GM12873 (cell line): ENCODE data around the gene RPS4Y1.

ENCODE experiments used
- TF ChIP-seq, protein P1 (sequence below): IDR thresholded peaks from 2 replicates; pipeline ENCODE4 v1.5.1; 2012; ENCODE audit warnings: low read depth, mild to moderate bottlenecking, moderate library complexity, low read length, control low read depth; ENCODE audit not compliant: insufficient read depth; ENCODE audit errors: missing control alignments

Gene RPS4Y1

DNA sequence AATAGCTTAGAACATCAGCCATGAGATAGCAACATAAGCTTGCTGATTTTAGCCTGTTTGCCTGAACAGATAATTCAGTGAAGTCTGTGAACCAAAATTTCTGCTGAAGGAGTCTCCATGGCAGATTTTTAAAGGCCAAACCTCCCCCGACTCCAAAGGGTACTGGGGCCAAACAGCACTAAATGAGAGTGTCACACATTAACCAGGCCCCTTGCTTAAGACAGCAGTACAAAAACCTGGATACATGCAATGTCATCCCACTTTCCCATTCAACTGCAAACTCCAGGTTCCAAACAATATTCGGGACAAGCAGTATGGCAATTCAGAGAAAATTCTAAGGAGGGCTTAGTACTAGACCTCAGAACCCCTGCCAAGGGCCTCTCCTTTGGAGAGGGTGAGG, 4.3 kb upstream of the RPS4Y1 start:
- TF ChIP-seq, protein P1, sequence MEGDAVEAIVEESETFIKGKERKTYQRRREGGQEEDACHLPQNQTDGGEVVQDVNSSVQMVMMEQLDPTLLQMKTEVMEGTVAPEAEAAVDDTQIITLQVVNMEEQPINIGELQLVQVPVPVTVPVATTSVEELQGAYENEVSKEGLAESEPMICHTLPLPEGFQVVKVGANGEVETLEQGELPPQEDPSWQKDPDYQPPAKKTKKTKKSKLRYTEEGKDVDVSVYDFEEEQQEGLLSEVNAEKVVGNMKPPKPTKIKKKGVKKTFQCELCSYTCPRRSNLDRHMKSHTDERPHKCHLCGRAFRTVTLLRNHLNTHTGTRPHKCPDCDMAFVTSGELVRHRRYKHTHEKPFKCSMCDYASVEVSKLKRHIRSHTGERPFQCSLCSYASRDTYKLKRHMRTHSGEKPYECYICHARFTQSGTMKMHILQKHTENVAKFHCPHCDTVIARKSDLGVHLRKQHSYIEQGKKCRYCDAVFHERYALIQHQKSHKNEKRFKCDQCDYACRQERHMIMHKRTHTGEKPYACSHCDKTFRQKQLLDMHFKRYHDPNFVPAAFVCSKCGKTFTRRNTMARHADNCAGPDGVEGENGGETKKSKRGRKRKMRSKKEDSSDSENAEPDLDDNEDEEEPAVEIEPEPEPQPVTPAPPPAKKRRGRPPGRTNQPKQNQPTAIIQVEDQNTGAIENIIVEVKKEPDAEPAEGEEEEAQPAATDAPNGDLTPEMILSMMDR = no peak

DNA sequence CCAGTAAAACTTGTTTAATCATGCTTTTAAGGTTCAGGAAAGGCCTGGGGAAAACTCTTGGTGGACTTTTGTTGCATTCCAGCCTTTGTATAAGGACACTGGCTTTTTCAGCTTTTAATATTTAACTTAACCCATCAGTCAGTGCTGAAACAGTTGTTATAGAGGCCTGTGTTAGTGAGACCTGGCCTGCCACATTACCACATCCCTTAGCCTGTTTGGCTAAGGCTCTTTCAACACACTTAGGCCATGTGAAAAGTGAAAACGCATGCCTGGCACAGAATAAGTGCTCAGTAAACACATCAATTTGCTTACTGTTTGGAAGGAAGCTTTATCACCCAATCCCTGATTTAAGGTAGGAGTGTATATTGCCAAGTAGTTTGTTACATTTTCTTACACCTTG, 3.5 kb upstream of the RPS4Y1 start:
- TF ChIP-seq, protein P1 = no peak

DNA sequence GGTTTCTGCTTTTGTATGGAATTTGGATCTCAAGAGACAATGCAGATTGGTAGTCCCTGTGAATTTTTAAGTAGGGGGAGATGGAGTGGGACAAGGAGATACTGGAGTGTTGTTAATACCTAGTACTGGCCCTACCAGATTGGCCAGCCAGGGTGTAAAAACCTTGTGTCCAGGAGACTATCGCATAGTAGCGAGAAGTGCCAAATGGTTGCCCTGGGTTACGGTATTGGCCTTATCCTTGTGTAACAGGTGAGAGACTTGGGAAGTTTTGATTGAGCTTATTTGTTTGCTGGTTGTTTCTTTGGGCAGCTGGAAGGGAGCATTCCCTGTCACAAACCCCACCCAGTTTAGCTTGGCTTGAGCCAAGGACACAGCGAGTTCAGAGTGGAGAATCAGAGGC, 5.4 kb downstream of the RPS4Y1 start:
- TF ChIP-seq, protein P1 = no peak

DNA sequence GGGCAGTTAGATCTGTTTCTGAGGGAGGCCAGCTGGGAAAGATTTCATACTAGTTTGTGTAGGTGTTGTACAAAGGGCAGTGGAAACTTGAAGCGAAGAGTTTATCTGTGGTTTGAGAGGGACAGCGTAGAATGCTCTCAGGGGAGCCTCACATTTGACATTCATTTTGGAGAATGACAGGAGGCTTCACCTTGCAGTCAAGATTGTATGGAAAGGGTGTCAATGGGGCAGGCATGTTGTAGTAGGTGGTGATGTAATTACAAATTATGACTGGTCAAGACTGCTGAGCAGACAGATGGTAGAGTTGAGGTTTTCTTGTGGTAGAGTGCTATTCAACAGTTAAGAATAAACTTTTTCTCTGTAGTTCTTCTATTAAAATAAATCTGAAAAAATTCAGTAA, 7.0 kb downstream of the RPS4Y1 start:
- TF ChIP-seq, protein P1 = no peak

DNA sequence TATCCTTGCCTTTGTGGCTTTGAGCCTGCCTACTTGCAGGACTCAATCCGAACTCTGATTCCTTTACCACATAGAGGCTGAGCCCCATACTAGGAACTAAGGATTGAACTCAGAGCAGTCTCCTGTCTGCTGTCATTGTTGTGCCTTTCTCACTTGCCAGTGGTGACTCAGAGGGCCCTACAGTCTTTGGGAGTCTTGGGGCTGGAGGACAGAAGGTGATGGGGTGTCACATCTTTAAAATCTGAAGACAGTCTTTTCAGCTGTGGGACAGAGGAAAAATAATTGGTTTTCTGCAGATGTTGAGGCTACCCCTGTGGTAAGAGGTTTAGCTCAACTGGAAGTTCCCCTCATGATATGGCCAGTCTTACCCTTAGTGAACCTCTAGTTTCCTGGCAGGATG, 8.0 kb downstream of the RPS4Y1 start:
- TF ChIP-seq, protein P1 = no peak

DNA sequence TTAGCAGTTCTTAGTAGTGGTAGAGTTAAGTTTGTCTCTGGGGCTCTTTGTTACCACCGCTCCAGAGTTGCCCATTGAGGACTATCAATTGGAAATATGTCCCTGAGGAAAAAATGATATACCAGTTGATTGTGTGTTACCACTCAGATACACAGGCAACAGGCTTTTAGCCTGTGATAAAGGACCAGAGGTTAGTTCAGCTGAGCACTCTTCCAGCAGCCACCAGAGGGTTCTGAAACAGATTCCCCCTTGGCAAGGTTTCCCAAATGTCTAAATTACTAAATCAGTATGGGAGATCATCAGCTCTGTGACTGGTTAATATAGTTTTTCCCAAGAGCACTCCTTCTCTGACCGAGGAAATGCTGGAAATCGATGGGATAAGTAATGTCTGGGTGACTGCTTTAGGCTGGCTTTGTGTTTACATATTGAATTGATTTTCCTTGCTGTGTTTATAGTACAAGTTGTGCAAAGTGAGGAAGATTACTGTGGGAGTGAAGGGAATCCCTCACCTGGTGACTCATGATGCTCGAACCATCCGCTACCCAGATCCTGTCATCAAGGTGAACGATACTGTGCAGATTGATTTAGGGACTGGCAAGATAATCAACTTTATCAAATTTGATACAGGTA, 12.9 kb downstream of the RPS4Y1 start:
- TF ChIP-seq, protein P1 = no peak

DNA sequence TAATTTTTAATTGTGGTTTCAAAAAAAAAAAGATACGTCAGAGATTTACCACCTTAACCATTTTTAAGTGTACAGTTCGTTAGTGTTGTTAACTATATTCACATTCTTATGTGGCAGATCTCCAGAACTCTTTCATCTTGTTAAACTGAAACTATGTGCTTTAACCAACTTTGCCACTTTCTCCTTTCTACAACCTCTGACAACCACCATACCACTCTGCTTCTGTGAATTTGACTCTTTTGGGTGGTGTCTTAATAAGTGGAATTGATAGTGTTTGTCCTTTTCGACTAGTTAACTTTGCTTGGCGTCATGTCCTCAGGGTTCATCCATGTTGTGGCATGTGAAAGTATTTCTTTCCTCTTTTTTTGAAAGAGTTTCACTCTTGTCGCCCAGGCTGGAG, 15.7 kb downstream of the RPS4Y1 start:
- TF ChIP-seq, protein P1 = no peak
